ENCODE data around the gene PSTPIP2. TPM values are rescaled to one million over a fixed set of nuclear protein-coding genes. Genes with fewer than 3 reads are reported as not detected.
A peak's percentile ranks its signal among the peaks of the same experiment; 100 is the strongest.

Gene PSTPIP2
- total RNA-seq, 3 donors from 2014 or later (not counting 1 experiment from before 2014, with no cell fraction given): 34.7 to 55.0 (median 46.9) TPM

DNA sequence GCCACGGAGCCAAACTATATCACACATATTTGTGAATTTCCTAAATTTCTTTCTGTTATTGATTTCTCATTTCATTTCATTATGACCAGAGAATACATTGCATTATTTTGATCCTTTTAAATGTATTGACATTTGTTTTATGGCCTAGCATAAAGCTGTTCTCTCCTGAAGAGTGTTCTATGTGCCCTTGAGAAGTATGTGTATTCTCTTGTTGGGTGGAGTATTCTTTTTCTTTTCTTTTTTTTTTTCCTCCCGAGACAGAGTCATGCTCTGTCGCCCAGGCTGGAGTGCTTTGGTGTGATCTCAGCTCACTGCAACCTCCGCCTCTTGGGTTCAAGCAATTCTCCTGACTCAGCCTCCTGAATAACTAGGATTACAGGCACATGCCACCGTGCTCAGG, 37.3 kb upstream of the PSTPIP2 start:
- no peak overlapping the region for H3K27ac ChIP-seq (ENCODE audit: low read length)
- no peaks in the 10 kb centered on the region for H3K9me3 ChIP-seq (ENCODE audit: control insufficient read depth, insufficient read depth, low read length)
- H3K4me3 ChIP-seq (ENCODE audit: low read length): no peak overlapping the region
- Mint-ChIP-seq H3K4me1 (peaks cover 9 to 13% of the 10 kb centered on the region in 2 donors), H3K36me3 (no peaks in the 10 kb centered on the region), H3K9me3 (no peaks in the 10 kb centered on the region), H3K27ac (peak overlapping the region in 1 of 2 donors; percentile 23), H3K4me3 (no peak overlapping the region), H3K27me3 (ENCODE audit: low read depth in 2 of 2) (no peaks in the 10 kb centered on the region)
- DNase-seq (no peak), ATAC-seq (no peak)
- intact Hi-C loops (cut with micrococcal nuclease): no loop called here
- H3K4me1 ChIP-seq (ENCODE audit: control insufficient read depth, insufficient read depth, low read length): peaks cover 2% of the 10 kb centered on the region
- H3K27me3 ChIP-seq (ENCODE audit: control insufficient read depth, insufficient read depth, low read length): no peaks in the 10 kb centered on the region
- 97% methylated on average over 5 of the region's 5 CpGs for WGBS (ENCODE audit: insufficient coverage)
- peaks cover 8% of the 10 kb centered on the region for H3K36me3 ChIP-seq (ENCODE audit: control insufficient read depth, insufficient read depth, low read length)
- TF ChIP-seq CTCF (IDR thresholded peaks at IDR 0.05): no peak

- H3K4me3 ChIP-seq (ENCODE audit: low read length): peak within 1 kb of the TSS; percentile 94
- Mint-ChIP-seq H3K9me3 (no peaks in the 10 kb centered on the region), H3K27me3 (ENCODE audit: low read depth in 2 of 2) (no peaks in the 10 kb centered on the region), H3K4me1 (peaks cover 13 to 14% of the 10 kb centered on the region in 2 donors), H3K27ac (peak within 1 kb of the TSS; percentile 74 to 96), H3K4me3 (peak within 1 kb of the TSS; percentile 99), H3K36me3 (no peaks in the 10 kb centered on the region)
- ATAC-seq (peak; percentile 91 to 96 (median 93)), DNase-seq (peak; percentile 67 to 85)
- no peak for TF ChIP-seq CTCF (IDR thresholded peaks at IDR 0.05)
- H3K4me1 ChIP-seq (ENCODE audit: control insufficient read depth, insufficient read depth, low read length): peaks cover 2% of the 10 kb centered on the region
- no peaks in the 10 kb centered on the region for H3K36me3 ChIP-seq (ENCODE audit: control insufficient read depth, insufficient read depth, low read length)
- H3K27ac ChIP-seq (ENCODE audit: low read length): peak within 1 kb of the TSS; percentile 52
- H3K27me3 ChIP-seq (ENCODE audit: control insufficient read depth, insufficient read depth, low read length): no peaks in the 10 kb centered on the region
- under 1% methylated on average over 57 of the region's 57 CpGs for WGBS (ENCODE audit: insufficient coverage)
- intact Hi-C loops (cut with micrococcal nuclease): no loop called here
- no peaks in the 10 kb centered on the region for H3K9me3 ChIP-seq (ENCODE audit: control insufficient read depth, insufficient read depth, low read length)
These were observed 32.3 kb upstream of the PSTPIP2 start, which contains the start of gene HAUS1 for GRCh38 chr18:46104128-46104911. TSS of gene HAUS1 (plus strand) at chr18:46104385. CDS start at chr18:46104412, 27 bp downstream.

GRCh38 chr18:46099463-46099862, 27.4 kb upstream of the PSTPIP2 start:
- peaks cover 25% of the 10 kb centered on the region for H3K4me1 ChIP-seq (ENCODE audit: control insufficient read depth, insufficient read depth, low read length)
- no peak for TF ChIP-seq CTCF (IDR thresholded peaks at IDR 0.05)
- Mint-ChIP-seq H3K4me3 (peak overlapping the region; percentile 37), H3K27me3 (ENCODE audit: low read depth in 2 of 2) (no peaks in the 10 kb centered on the region), H3K27ac (peak overlapping the region in 1 of 2 donors; percentile 94), H3K36me3 (no peaks in the 10 kb centered on the region), H3K9me3 (no peaks in the 10 kb centered on the region), H3K4me1 (peaks cover 19 to 26% of the 10 kb centered on the region in 2 donors)
- DNase-seq (no peak), ATAC-seq (no peak)
- H3K27ac ChIP-seq (ENCODE audit: low read length): no peak overlapping the region
- H3K9me3 ChIP-seq (ENCODE audit: control insufficient read depth, insufficient read depth, low read length): no peaks in the 10 kb centered on the region
- H3K36me3 ChIP-seq (ENCODE audit: control insufficient read depth, insufficient read depth, low read length): peaks cover 5% of the 10 kb centered on the region
- 95% methylated on average over 8 of the region's 8 CpGs for WGBS (ENCODE audit: insufficient coverage)
- no peak overlapping the region for H3K4me3 ChIP-seq (ENCODE audit: low read length)
- intact Hi-C loops (cut with micrococcal nuclease): loop anchor here (5.0 to 10.0 kb wide), 2 partner anchors 75 to 412 kb away; a partner anchor contains a TSS
- H3K27me3 ChIP-seq (ENCODE audit: control insufficient read depth, insufficient read depth, low read length): no peaks in the 10 kb centered on the region

All from natural killer cell (primary cell).